Pancreas (tissue), 10 donors: ENCODE measurements around the gene APOA4. TPM values are rescaled to one million over a fixed set of nuclear protein-coding genes. Genes with fewer than 3 reads are reported as not detected.

ENCODE experiments used
- ATAC-seq, 4 donors: fragments of 200-7000 bp; cut with Tn5 transposase; one replicate each; pipeline versions ENCODE4 v1.8.0 to v1.9.1; 2020; ENCODE audit warnings: mild to moderate bottlenecking in 4 of 4, moderate library complexity in 4 of 4
- DNase-seq, 6 donors: peaks; one replicate each; pipeline ENCODE4 v3.0.0-alpha.2; 2020
- FAIRE-seq: peaks from 2 replicates; lab custom pipeline; 2012; peaks lifted over from hg19 to GRCh38; lab: Jason Lieb, UNC
- H3K27ac ChIP-seq, 4 donors: fragments of 200-600 bp; sonication (generic); 1 replicate in 3 of 4; 2 replicates in 1 of 4; pipeline versions ENCODE4 v1.5.0 to v1.8.0; 2020
- H3K27me3 ChIP-seq, 4 donors: fragments of 200-600 bp; one replicate each; pipeline ENCODE4 v1.8.0; 2021
- H3K36me3 ChIP-seq, 3 donors: fragments of 200-600 bp; sonication (generic) in 1 of 3; one replicate each; pipeline versions ENCODE4 v1.5.0 to v1.8.0; 2020 to 2021
- H3K4me1 ChIP-seq, 3 donors: fragments of 200-600 bp; one replicate each; pipeline ENCODE4 v1.8.0; 2021
- H3K4me3 ChIP-seq, 4 donors: fragments of 200-600 bp; sonication (generic) in 2 of 4; one replicate each; pipeline versions ENCODE4 v1.5.0 to v1.8.0; 2020 to 2021
- H3K9me3 ChIP-seq, 4 donors: fragments of 200-600 bp; one replicate each; pipeline ENCODE4 v1.8.0; 2021
- WGBS, 2 donors: extraction: QIAGEN DNeasy Blood & Tissue Kit; methylation state at CpG; one replicate each; pipeline ENCODE4 v1.1.7; 2013; 5-methylcytosine and 5-hydroxymethylcytosine counted together
- intact Hi-C, 3 donors: fragments of 100-400 bp; cut with DNase I; formaldehyde crosslinking; loops; one replicate each; pipeline versions ENCODE4 v1.11.1 to v1.14.2; 2022
- polyA plus RNA-seq, 2 donors: library from polyadenylated mRNA; stranded (reverse); fragments of 200-250 nt; gene quantifications; one replicate each; pipeline ENCODE4 v1.2.3, GENCODE V29; 2013
- total RNA-seq, 6 donors: library from RNA; stranded (reverse); fragmentation: NEBNext Ultra II Directional in 4 of 6; extraction: Animal tissue kit (Norgen Biotek cat#: 25700) in 4 of 6; gene quantifications; one replicate each; pipeline versions ENCODE4 v1.2.1 to v1.2.4, GENCODE V29; 2021 to 2023
- TF ChIP-seq, protein P1 (sequence below), 4 donors: fragments of 200-600 bp; sonication (generic) in 3 of 4; IDR thresholded peaks; one replicate each; pipeline versions ENCODE4 v1.5.0 to v1.8.0; 2021; ENCODE audit warnings: antibody characterized with exemption in 4 of 4
- donor health status: healthy with polysubstance abuse.
- donor health status: DM: no; HTN: no; CAD: no; lungs with moderate emphysema.
- donor health status: DM: no; HTN: no; CAD: no.
- donor health status: control.
- donor health status: control.
- donor health status: Bipolar disorder and iron deficiency.
- donor health status: DM: yes; HTN: yes; CAD: no.
- donor health status: DM: no; HTN: no; CAD: no.
- donor health status: DM: no; HTN: no; CAD: no.
- donor health status: DM: yes; HTN: yes; CAD: no.

The APOA4 gene
- total and polyA plus RNA-seq, 8 donors = 0.33 TPM; not detected in 7

DNA sequence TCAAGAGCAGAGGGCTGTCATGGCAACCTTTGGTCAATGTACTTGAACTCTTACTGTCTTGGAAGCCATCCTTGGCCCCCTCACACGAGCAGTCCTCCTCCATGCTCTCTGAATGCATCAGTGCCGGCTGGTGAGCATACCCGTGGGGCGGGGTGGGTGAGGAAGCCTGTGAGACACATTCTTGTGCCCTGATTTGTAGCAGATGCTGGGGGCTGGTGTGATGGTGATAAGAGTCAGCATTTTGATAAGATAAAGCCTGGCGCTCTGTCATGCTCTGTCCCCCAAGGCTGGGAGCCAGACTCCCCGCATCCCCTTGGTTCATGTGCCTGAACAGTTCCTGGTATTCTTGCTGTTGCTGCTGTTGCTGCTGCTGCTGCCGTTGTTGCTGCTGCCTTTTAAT lies 34.8 kb upstream of the APOA4 start:
- no peak overlapping the region for H3K4me3 ChIP-seq
- FAIRE-seq (no peak), ATAC-seq (no peak), DNase-seq (no peak)
- intact Hi-C loops = no loop called here
- 77 to 81% methylated on average over 7 of the region's 7 CpGs for WGBS, 2 donors
- H3K27me3 ChIP-seq = no peaks in the 10 kb centered on the region
- peaks cover 0 to 1% (median 0%) of the 10 kb centered on the region in 3 donors for H3K4me1 ChIP-seq
- no peak overlapping the region for H3K27ac ChIP-seq
- peaks cover 0 to 49% (median 17%) of the 10 kb centered on the region in 3 donors for H3K36me3 ChIP-seq
- TF ChIP-seq, protein P1, sequence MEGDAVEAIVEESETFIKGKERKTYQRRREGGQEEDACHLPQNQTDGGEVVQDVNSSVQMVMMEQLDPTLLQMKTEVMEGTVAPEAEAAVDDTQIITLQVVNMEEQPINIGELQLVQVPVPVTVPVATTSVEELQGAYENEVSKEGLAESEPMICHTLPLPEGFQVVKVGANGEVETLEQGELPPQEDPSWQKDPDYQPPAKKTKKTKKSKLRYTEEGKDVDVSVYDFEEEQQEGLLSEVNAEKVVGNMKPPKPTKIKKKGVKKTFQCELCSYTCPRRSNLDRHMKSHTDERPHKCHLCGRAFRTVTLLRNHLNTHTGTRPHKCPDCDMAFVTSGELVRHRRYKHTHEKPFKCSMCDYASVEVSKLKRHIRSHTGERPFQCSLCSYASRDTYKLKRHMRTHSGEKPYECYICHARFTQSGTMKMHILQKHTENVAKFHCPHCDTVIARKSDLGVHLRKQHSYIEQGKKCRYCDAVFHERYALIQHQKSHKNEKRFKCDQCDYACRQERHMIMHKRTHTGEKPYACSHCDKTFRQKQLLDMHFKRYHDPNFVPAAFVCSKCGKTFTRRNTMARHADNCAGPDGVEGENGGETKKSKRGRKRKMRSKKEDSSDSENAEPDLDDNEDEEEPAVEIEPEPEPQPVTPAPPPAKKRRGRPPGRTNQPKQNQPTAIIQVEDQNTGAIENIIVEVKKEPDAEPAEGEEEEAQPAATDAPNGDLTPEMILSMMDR (IDR thresholded peaks at IDR 0.05) = no peak
- no peaks in the 10 kb centered on the region for H3K9me3 ChIP-seq

DNA sequence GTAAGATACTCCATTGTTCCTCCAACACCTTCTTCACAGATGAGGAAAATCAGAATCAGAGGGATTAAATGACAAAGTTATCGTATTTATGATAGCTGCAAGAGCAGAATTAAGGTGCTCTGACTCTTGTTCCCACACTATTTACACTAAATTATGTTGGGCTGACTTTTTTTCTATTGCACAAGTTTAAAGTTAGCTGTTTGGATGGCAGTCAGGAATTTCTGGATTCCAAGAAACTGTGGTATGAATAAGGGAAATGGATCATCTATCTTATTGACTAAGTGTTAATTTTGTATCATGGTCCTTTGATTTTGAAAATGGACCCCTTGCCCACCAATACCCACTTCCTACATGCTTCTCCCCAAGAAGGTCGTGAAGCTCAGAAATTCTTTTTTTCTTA lies 34.2 kb upstream of the APOA4 start:
- peaks cover 0 to 5% (median 0%) of the 10 kb centered on the region in 3 donors for H3K4me1 ChIP-seq
- WGBS, 2 donors = 86 to 88% methylated on average over 2 of the region's 2 CpGs
- ATAC-seq = no peak
- no peak for DNase-seq
- H3K4me3 ChIP-seq = no peak overlapping the region
- TF ChIP-seq, protein P1 (IDR thresholded peaks at IDR 0.05) = no peak
- no peaks in the 10 kb centered on the region for H3K9me3 ChIP-seq
- no peak for FAIRE-seq
- H3K27ac ChIP-seq = no peak overlapping the region
- intact Hi-C loops = no loop called here
- peaks cover 0 to 49% (median 17%) of the 10 kb centered on the region in 3 donors for H3K36me3 ChIP-seq
- H3K27me3 ChIP-seq = no peaks in the 10 kb centered on the region

DNA sequence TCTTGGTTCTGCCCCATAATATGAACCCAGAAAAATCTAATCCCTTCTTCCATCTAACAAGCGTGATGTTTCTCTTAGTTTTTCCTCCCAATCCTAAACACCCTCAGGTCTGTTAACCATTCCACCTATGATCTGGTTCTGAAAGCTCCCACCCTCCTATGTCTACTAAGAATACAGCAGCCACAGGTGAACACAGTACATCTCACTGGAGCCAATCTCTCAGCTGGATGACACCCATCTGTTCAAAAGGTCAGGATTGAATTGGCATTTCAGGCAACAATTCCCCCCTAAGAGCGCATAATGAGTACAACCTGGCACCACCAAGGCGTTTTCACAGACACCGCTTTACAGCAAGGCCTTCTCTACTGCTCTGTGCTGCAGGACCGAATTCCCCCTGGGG lies 33.3 kb upstream of the APOA4 start:
- WGBS, 2 donors = 76 to 95% methylated on average over 5 of the region's 5 CpGs
- H3K4me1 ChIP-seq = peaks cover 0 to 5% (median 0%) of the 10 kb centered on the region in 3 donors

DNA sequence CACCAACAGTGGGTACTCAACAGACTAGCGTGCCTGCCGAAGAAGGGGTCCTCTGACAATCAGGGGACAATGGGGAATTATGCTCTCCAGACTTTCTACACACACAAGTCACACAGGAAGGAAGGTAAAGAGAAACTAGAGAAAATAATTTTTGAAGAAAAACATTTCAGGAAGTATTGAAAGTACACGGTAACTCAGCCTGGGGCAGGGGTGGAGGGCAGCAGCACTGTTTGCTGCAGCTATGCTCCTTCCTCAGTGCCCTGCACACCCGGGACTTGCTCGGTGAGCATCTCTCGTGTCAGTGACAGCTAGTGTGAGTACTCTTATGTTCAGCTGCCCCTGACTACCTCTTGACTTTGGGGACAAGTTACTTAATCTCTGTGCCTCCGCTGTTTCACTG lies 32.3 kb upstream of the APOA4 start:
- Histone ChIP-seq H3K27ac (no peak overlapping the region), H3K36me3 (peaks cover 0 to 32% (median 14%) of the 10 kb centered on the region in 3 donors), H3K9me3 (no peaks in the 10 kb centered on the region), H3K27me3 (no peaks in the 10 kb centered on the region), H3K4me3 (no peak overlapping the region), H3K4me1 (peaks cover 0 to 5% (median 0%) of the 10 kb centered on the region in 3 donors)
- ATAC-seq (no peak), FAIRE-seq (no peak), DNase-seq (no peak)
- 93% methylated on average over 7 of the region's 7 CpGs for whole genome bisulfite sequencing, 2 donors
- intact Hi-C loops = no loop called here
- TF ChIP-seq, protein P1 (IDR thresholded peaks at IDR 0.05) = no peak

More for the DNA sequence above, 33.3 kb upstream of the APOA4 start:
- peaks cover 0 to 41% (median 14%) of the 10 kb centered on the region in 3 donors for H3K36me3 ChIP-seq
- H3K27ac ChIP-seq = no peak overlapping the region
- no peaks in the 10 kb centered on the region for H3K9me3 ChIP-seq
- H3K27me3 ChIP-seq = no peaks in the 10 kb centered on the region
- DNase-seq (no peak), ATAC-seq (no peak), FAIRE-seq (no peak)
- TF ChIP-seq, protein P1 (IDR thresholded peaks at IDR 0.05) = no peak
- intact Hi-C loops = no loop called here
- no peak overlapping the region for H3K4me3 ChIP-seq

DNA sequence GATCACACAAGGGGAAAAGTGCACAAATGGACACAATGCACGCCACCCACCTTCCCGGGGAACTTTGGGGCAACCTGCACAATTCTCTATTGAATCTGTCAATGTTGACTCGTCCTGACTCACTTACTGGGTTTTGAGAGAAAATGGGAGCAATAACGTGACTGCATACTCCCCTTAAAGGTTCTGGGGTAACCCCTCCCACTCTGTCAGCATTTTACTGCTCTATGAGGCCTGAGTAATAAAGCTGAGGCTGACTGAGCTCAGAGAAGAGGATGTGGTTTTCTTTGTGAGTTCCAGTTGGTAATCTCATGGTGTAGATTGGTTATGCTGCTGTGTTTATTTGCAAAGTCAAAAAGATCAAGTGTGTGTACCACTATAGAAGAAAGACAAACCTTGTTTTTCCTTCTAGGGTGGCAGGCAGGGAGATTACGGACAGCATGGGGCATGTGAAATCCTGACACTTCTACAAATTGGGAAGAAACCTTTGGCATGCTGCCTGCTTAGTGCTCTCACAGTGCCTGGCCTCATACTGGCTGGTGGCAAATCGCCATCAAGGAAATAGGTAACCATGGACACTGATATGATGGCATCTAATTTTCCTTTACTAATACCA lies 30.5 kb upstream of the APOA4 start:
- FAIRE-seq = no peak

More for the DNA sequence above, 30.5 kb upstream of the APOA4 start:
- H3K4me3 ChIP-seq = no peak overlapping the region
- H3K9me3 ChIP-seq = no peaks in the 10 kb centered on the region
- H3K27ac ChIP-seq = no peak overlapping the region
- 70 to 94% methylated on average over 6 of the region's 6 CpGs for WGBS, 2 donors
- H3K36me3 ChIP-seq = peaks cover 0 to 27% (median 9%) of the 10 kb centered on the region in 3 donors
- peak in 3 of 4 donors; percentile 67 to 75 (median 73) for ATAC-seq
- intact Hi-C loops = no loop called here
- DNase-seq = no peak
- TF ChIP-seq, protein P1 (IDR thresholded peaks at IDR 0.05) = no peak
- H3K4me1 ChIP-seq = peaks cover 0 to 5% (median 0%) of the 10 kb centered on the region in 3 donors
- H3K27me3 ChIP-seq = no peaks in the 10 kb centered on the region
